HEK293 (cell line): ENCODE results near the gene MTCL3.

ENCODE experiments used
- CTCF ChIA-PET: fragments of 350-600 bp; formaldehyde crosslinking; extraction: SDS; loops from one replicate; lab custom pipeline; 2021; ENCODE audit warnings: antibody characterized with exemption; lab: Yijun Ruan, JAX
- POLR2A ChIA-PET: fragments of 300-600 bp; formaldehyde crosslinking; extraction: SDS; loops from one replicate; lab custom pipeline; 2020; ENCODE audit warnings: antibody characterized with exemption, inconsistent platforms; lab: Yijun Ruan, JAX
- H3K27ac ChIP-seq: fragments of 200-500 bp; sonication (Bioruptor generic); 2 replicates; pipeline ENCODE4 v1.5.1; 2014; ENCODE audit warnings: low read depth, low read length, control low read depth, inconsistent platforms; ENCODE audit errors: extremely low read depth
- H3K36me3 ChIP-seq, 2 experiments: fragments of 200-500 bp in 1 of 2; sonication (Bioruptor generic) in 1 of 2; 1 replicate in 1 of 2; 2 replicates in 1 of 2; pipeline ENCODE4 v1.5.1; 2014 to 2017; ENCODE audit warnings: inconsistent platforms in 2 of 2, low read length in 2 of 2; ENCODE audit not compliant: control insufficient read depth in 2 of 2, insufficient read depth in 1 of 2
- H3K4me1 ChIP-seq: fragments of 200-500 bp; sonication (Bioruptor generic); 2 replicates; pipeline ENCODE4 v1.5.1; 2014; ENCODE audit warnings: mild to moderate bottlenecking, low read length, inconsistent platforms; ENCODE audit not compliant: control insufficient read depth, insufficient read depth
- H3K4me3 ChIP-seq: 2 replicates; pipeline ENCODE4 v1.5.1; 2011; ENCODE audit warnings: low read depth, mild to moderate bottlenecking, control low read depth, low read length, moderate library complexity
- H3K9me3 ChIP-seq: fragments of 200-500 bp; sonication (Bioruptor generic); 2 replicates; pipeline ENCODE4 v1.5.1; 2014; ENCODE audit warnings: low read depth, low read length, inconsistent platforms; ENCODE audit not compliant: control insufficient read depth, insufficient read depth
- BCL11B ChIP-seq: fragments of 450-650 bp; formaldehyde crosslinking; IDR thresholded peaks from 2 replicates; pipeline ENCODE4 v1.5.1; 2016; ENCODE audit warnings: low read depth, missing biosample characterization, missing genetic modification characterization
- RBAK ChIP-seq: fragments of 450-650 bp; formaldehyde crosslinking; IDR thresholded peaks from 2 replicates; pipeline ENCODE4 v1.5.1; 2016; ENCODE audit warnings: missing biosample characterization, missing genetic modification characterization
- WT1 ChIP-seq: fragments of 450-650 bp; formaldehyde crosslinking; IDR thresholded peaks from 2 replicates; pipeline ENCODE4 v1.5.1; 2016; ENCODE audit warnings: missing biosample characterization, missing genetic modification characterization
- ZBTB20 ChIP-seq: fragments of 450-650 bp; formaldehyde crosslinking; IDR thresholded peaks from 2 replicates; pipeline ENCODE4 v1.5.1; 2016; ENCODE audit warnings: missing biosample characterization, missing genetic modification characterization
- ZBTB44 ChIP-seq: fragments of 450-650 bp; IDR thresholded peaks from 2 replicates; pipeline ENCODE4 v1.5.1; 2018; ENCODE audit warnings: missing biosample characterization, mild to moderate bottlenecking, missing genetic modification characterization
- ZNF138 ChIP-seq: fragments of 450-650 bp; formaldehyde crosslinking; IDR thresholded peaks from 2 replicates; pipeline ENCODE4 v1.5.1; 2016; ENCODE audit warnings: missing biosample characterization, missing genetic modification characterization, borderline replicate concordance
- ZNF155 ChIP-seq: fragments of 450-650 bp; formaldehyde crosslinking; IDR thresholded peaks from 2 replicates; pipeline ENCODE4 v1.5.1; 2016; ENCODE audit warnings: missing biosample characterization, missing genetic modification characterization
- ZNF529 ChIP-seq: fragments of 450-650 bp; formaldehyde crosslinking; IDR thresholded peaks from 2 replicates; pipeline ENCODE4 v1.5.1; 2017; ENCODE audit warnings: missing genetic modification characterization, missing biosample characterization; ENCODE audit not compliant: insufficient replicate concordance
- ZNF549 ChIP-seq: fragments of 450-650 bp; IDR thresholded peaks from 2 replicates; pipeline ENCODE4 v1.5.1; 2018; ENCODE audit warnings: missing biosample characterization, missing genetic modification characterization, mild to moderate bottlenecking, inconsistent platforms, moderate library complexity
- ZNF747 ChIP-seq: fragments of 450-650 bp; formaldehyde crosslinking; IDR thresholded peaks from 2 replicates; pipeline ENCODE4 v1.5.1; 2016; ENCODE audit warnings: missing biosample characterization, missing genetic modification characterization
- ZNF776 ChIP-seq: fragments of 450-650 bp; formaldehyde crosslinking; IDR thresholded peaks from 2 replicates; pipeline ENCODE4 v1.5.0; 2017; ENCODE audit warnings: missing biosample characterization, missing genetic modification characterization, borderline replicate concordance
- TF ChIP-seq, protein P1 (sequence below): fragments of 450-650 bp; formaldehyde crosslinking; IDR thresholded peaks from 2 replicates; pipeline ENCODE4 v1.5.1; 2016; ENCODE audit warnings: missing biosample characterization, missing genetic modification characterization
- TF ChIP-seq, protein P2 (sequence below): fragments of 450-650 bp; formaldehyde crosslinking; IDR thresholded peaks from 2 replicates; pipeline ENCODE4 v1.5.1; 2016; ENCODE audit warnings: missing biosample characterization, missing genetic modification characterization
- TF ChIP-seq, protein P3 (sequence below): fragments of 450-650 bp; formaldehyde crosslinking; IDR thresholded peaks from 2 replicates; pipeline ENCODE4 v1.5.1; 2017; ENCODE audit warnings: missing biosample characterization, missing genetic modification characterization
- TF ChIP-seq, protein P4 (sequence below): fragments of 450-650 bp; formaldehyde crosslinking; IDR thresholded peaks from 2 replicates; pipeline ENCODE4 v1.5.1; 2016; ENCODE audit warnings: missing biosample characterization, missing genetic modification characterization
- TF ChIP-seq, protein P5 (sequence below): fragments of 450-650 bp; formaldehyde crosslinking; IDR thresholded peaks from 2 replicates; pipeline ENCODE4 v1.5.1; 2016; ENCODE audit warnings: missing biosample characterization, missing genetic modification characterization
- TF ChIP-seq, protein P6 (sequence below): fragments of 450-650 bp; formaldehyde crosslinking; conservative IDR thresholded peaks from 2 replicates; pipeline ENCODE4 v1.5.1; 2016; ENCODE audit warnings: low read depth, missing biosample characterization, missing genetic modification characterization

The MTCL3 gene

DNA sequence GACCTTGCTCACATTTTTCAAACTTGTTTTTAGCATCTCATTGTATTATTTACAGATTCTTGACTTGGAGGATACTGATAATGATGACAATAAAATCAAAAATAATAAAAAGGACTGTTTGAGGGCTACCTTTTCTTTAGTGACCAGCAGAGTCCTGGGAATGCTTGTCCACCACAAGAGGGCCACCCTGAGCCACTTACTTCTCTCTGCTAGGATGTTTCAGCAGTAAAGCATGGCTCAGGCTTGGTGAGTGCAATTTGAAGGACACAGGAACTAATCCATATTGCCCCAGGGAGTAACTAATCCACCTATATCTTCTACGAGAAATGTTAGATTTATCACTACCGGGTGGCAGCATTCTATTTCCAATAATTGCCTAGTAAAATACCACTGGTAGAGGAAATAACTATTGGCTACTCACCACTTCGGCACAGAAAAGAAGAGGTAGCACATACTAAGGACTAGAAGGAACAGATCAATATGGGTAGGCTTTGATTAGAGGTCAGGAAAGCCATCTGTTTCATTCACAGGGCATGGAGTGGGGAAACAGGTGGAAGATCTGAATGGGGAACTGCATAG is 54.2 kb downstream of the MTCL3 start (continued):
- TF ChIP-seq ZBTB44 (tag by site-specific recombination): no peak
- TF ChIP-seq, protein P1, sequence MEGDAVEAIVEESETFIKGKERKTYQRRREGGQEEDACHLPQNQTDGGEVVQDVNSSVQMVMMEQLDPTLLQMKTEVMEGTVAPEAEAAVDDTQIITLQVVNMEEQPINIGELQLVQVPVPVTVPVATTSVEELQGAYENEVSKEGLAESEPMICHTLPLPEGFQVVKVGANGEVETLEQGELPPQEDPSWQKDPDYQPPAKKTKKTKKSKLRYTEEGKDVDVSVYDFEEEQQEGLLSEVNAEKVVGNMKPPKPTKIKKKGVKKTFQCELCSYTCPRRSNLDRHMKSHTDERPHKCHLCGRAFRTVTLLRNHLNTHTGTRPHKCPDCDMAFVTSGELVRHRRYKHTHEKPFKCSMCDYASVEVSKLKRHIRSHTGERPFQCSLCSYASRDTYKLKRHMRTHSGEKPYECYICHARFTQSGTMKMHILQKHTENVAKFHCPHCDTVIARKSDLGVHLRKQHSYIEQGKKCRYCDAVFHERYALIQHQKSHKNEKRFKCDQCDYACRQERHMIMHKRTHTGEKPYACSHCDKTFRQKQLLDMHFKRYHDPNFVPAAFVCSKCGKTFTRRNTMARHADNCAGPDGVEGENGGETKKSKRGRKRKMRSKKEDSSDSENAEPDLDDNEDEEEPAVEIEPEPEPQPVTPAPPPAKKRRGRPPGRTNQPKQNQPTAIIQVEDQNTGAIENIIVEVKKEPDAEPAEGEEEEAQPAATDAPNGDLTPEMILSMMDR: peak; percentile 59; the same call in 1 of the 2 replicates
- no peak for TF ChIP-seq ZNF529 (tag by site-specific recombination)
- TF ChIP-seq ZNF155 (tag by site-specific recombination): no peak
- TF ChIP-seq, all 188 proteins: peak for 3

DNA sequence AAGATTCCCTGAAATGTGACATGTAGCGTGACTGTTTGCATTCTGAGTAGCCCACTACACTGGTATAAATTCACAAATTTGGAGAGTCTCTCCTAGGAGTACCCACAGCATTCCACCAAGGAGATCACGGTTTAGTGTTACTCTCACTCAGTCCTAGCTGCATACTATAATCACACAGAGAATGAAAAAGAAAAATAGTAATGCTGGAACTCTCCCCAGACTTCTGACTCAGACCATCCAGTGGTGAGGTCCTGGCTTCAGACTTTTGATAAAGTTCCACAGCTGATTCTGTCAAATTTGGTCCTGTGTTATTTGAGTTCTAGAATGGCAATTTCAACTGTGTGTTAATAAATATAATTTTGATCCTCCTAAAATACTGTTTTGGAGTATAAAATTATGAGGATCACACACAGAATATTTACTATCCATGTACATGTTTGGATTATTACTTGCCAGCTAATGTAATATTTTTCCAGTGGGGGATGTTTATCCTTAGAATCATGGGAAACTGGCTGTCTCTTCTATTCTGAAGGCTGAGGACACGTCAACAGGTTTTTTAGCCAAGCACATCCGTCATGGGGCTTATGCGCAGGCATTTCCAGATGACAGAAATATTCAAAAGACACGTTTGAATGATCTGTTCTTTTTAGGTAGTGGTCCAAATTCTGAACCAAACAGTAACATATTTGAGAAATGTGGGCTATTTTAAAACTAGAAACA is 54.8 kb downstream of the MTCL3 start:
- no peak overlapping the region for H3K27ac ChIP-seq
- no peaks in the 10 kb centered on the region for H3K9me3 ChIP-seq
- no peaks in the 10 kb centered on the region for H3K36me3 ChIP-seq
- POLR2A ChIA-PET: no interaction called here
- H3K4me1 ChIP-seq: peaks cover 3% of the 10 kb centered on the region; the same call in 1 of the 2 replicates
- CTCF ChIA-PET: interaction anchor here (0.6 to 3.6 kb wide), 12 partner anchors 12 to 266 kb away, joined by 3 to 36 read pairs (median 4); no protein-coding TSS in a partner anchor
- TF ChIP-seq ZNF138 (no peak), RBAK (tag by site-specific recombination) (no peak), ZNF549 (tag by site-specific recombination) (no peak), BCL11B (tag by site-specific recombination) (no peak), WT1 (tag by site-specific recombination) (no peak), ZBTB20 (tag by site-specific recombination) (no peak), ZNF747 (tag by site-specific recombination) (no peak), ZNF776 (tag by site-specific recombination) (no peak)
- TF ChIP-seq, protein P2, sequence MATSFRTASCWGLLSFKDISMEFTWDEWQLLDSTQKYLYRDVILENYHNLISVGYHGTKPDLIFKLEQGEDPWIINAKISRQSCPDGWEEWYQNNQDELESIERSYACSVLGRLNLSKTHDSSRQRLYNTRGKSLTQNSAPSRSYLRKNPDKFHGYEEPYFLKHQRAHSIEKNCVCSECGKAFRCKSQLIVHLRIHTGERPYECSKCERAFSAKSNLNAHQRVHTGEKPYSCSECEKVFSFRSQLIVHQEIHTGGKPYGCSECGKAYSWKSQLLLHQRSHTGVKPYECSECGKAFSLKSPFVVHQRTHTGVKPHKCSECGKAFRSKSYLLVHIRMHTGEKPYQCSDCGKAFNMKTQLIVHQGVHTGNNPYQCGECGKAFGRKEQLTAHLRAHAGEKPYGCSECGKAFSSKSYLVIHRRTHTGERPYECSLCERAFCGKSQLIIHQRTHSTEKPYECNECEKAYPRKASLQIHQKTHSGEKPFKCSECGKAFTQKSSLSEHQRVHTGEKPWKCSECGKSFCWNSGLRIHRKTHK: no peak
- TF ChIP-seq, protein P3, sequence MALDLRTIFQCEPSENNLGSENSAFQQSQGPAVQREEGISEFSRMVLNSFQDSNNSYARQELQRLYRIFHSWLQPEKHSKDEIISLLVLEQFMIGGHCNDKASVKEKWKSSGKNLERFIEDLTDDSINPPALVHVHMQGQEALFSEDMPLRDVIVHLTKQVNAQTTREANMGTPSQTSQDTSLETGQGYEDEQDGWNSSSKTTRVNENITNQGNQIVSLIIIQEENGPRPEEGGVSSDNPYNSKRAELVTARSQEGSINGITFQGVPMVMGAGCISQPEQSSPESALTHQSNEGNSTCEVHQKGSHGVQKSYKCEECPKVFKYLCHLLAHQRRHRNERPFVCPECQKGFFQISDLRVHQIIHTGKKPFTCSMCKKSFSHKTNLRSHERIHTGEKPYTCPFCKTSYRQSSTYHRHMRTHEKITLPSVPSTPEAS (tag by site-specific recombination): no peak
- TF ChIP-seq, protein P4, sequence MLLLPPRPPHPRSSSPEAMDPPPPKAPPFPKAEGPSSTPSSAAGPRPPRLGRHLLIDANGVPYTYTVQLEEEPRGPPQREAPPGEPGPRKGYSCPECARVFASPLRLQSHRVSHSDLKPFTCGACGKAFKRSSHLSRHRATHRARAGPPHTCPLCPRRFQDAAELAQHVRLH (tag by site-specific recombination): no peak
- TF ChIP-seq, protein P5, sequence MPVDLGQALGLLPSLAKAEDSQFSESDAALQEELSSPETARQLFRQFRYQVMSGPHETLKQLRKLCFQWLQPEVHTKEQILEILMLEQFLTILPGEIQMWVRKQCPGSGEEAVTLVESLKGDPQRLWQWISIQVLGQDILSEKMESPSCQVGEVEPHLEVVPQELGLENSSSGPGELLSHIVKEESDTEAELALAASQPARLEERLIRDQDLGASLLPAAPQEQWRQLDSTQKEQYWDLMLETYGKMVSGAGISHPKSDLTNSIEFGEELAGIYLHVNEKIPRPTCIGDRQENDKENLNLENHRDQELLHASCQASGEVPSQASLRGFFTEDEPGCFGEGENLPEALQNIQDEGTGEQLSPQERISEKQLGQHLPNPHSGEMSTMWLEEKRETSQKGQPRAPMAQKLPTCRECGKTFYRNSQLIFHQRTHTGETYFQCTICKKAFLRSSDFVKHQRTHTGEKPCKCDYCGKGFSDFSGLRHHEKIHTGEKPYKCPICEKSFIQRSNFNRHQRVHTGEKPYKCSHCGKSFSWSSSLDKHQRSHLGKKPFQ: no peak
- TF ChIP-seq, protein P6, sequence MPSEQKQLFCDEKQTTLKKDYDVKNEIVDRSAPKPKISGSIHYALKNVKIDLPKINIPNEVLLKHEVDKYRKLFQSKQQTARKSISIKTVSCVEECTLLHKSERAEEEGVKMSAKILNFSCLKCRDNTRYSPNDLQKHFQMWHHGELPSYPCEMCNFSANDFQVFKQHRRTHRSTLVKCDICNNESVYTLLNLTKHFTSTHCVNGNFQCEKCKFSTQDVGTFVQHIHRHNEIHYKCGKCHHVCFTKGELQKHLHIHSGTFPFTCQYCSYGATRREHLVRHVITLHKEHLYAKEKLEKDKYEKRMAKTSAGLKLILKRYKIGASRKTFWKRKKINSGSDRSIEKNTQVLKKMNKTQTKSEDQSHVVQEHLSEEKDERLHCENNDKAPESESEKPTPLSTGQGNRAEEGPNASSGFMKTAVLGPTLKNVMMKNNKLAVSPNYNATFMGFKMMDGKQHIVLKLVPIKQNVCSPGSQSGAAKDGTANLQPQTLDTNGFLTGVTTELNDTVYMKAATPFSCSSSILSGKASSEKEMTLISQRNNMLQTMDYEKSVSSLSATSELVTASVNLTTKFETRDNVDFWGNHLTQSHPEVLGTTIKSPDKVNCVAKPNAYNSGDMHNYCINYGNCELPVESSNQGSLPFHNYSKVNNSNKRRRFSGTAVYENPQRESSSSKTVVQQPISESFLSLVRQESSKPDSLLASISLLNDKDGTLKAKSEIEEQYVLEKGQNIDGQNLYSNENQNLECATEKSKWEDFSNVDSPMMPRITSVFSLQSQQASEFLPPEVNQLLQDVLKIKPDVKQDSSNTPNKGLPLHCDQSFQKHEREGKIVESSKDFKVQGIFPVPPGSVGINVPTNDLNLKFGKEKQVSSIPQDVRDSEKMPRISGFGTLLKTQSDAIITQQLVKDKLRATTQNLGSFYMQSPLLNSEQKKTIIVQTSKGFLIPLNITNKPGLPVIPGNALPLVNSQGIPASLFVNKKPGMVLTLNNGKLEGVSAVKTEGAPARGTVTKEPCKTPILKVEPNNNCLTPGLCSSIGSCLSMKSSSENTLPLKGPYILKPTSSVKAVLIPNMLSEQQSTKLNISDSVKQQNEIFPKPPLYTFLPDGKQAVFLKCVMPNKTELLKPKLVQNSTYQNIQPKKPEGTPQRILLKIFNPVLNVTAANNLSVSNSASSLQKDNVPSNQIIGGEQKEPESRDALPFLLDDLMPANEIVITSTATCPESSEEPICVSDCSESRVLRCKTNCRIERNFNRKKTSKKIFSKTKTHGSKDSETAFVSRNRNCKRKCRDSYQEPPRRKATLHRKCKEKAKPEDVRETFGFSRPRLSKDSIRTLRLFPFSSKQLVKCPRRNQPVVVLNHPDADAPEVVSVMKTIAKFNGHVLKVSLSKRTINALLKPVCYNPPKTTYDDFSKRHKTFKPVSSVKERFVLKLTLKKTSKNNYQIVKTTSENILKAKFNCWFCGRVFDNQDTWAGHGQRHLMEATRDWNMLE: no peak
- H3K4me3 ChIP-seq: no peak overlapping the region
